GM12872 (cell line): ENCODE data around the gene PIK3CD.

ENCODE experiments used
- TF ChIP-seq, protein P1 (sequence below): IDR thresholded peaks from 3 replicates; pipeline ENCODE4 v1.5.1; 2011; ENCODE audit warnings: low read depth, mild to moderate bottlenecking, low read length, moderate library complexity; ENCODE audit not compliant: insufficient read depth

Gene PIK3CD

DNA sequence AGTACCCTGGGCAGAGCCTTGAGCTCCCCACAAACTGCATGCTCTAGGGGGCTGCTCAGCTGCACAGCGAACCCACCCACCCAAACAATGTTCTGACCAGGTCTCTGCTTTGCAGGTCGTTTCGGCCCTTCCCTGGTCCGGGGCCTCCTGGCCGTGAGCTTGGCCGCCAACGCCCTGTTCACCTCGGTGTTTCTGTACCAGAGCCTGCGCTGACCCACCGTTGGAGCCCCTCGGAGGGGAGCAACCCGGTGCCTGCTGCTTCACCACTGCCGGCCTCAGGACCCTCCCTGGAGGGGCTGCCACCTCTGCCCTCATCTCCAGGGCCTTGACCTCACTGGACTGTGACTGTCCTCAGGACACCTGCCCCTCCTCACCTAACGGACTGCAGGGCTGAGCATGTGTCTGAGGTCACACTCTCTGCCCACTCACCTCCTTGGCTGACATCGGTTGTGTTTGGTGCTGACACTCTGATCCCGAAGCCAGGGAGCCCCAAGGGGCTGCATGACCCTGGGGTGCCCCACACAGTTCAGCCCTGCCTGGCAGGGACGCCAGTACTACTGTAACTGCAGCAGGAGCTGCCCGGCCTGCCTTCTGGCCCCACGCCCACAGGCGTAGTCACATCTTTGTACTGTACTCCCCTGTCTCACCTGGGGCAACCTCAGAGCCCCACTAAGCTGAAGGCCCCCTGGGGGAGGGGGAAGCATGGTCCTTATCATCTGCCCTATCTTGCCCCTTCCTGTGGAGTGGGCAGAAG is 38.5 kb upstream of the PIK3CD start:
- TF ChIP-seq, protein P1, sequence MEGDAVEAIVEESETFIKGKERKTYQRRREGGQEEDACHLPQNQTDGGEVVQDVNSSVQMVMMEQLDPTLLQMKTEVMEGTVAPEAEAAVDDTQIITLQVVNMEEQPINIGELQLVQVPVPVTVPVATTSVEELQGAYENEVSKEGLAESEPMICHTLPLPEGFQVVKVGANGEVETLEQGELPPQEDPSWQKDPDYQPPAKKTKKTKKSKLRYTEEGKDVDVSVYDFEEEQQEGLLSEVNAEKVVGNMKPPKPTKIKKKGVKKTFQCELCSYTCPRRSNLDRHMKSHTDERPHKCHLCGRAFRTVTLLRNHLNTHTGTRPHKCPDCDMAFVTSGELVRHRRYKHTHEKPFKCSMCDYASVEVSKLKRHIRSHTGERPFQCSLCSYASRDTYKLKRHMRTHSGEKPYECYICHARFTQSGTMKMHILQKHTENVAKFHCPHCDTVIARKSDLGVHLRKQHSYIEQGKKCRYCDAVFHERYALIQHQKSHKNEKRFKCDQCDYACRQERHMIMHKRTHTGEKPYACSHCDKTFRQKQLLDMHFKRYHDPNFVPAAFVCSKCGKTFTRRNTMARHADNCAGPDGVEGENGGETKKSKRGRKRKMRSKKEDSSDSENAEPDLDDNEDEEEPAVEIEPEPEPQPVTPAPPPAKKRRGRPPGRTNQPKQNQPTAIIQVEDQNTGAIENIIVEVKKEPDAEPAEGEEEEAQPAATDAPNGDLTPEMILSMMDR = no peak

GRCh38 chr1:9613625-9614299 is 37.8 kb upstream of the PIK3CD start:
- TF ChIP-seq, protein P1 = no peak

GRCh38 chr1:9615316-9616063 is 36.0 kb upstream of the PIK3CD start:
- TF ChIP-seq, protein P1 = peak; percentile 90

GRCh38 chr1:9618909-9619679 is 32.4 kb upstream of the PIK3CD start:
- TF ChIP-seq, protein P1 = no peak

- TF ChIP-seq, protein P1 = no peak
Measured at GRCh38 chr1:9621032-9621431, 30.5 kb upstream of the PIK3CD start.

- TF ChIP-seq, protein P1 = no peak
Measured at GRCh38 chr1:9624081-9624480, 27.4 kb upstream of the PIK3CD start.
